Heart left ventricle (tissue), 13 donors: ENCODE data around the gene PYROXD2.

ENCODE experiments used
- POLR2A ChIP-seq, 2 donors: fragments of 450-650 bp; IDR thresholded peaks; one replicate each; pipeline ENCODE4 v1.6.1; 2017; ENCODE audit warnings: antibody characterized with exemption in 2 of 2, mild to moderate bottlenecking in 2 of 2, moderate library complexity in 2 of 2
- TF ChIP-seq, protein P1 (sequence below), 12 donors: fragments of 200-600 bp; sonication (generic) in 4 of 12; IDR thresholded peaks; one replicate each; pipeline versions ENCODE4 v1.5.0 to v1.8.0; 2018 to 2022; ENCODE audit warnings: antibody characterized with exemption in 12 of 12, mild to moderate bottlenecking in 5 of 12
- donor health status: ischemic (EF 13 %, LVEDD 7.1; RV severe dilation, severe dysfunction).
- donor health status: DM: no; HTN: yes; CAD: no.
- donor health status: DM: no; HTN: no; CAD: no.
- donor health status: ischemic (EF 25% LVEDD 6.9; RV normal size, moderate dysfunction).
- donor health status: ischemic (EF 25% LVEDD 5.7; RV mildly dilated, moderate dysfunction).
- donor health status: ischemic (EF 35%, LVEDD 5.7; RV mildly dilated, moderate dysfunction).
- donor health status: nonischemic (EF 11% LVEDD 7.7; RV severe dilation, severe dysfunction).
- donor health status: DM: yes; HTN: yes; CAD: no.
- donor health status: PGD.
- donor health status: ischemic (EF 29% LVEDD 5.4; RV normal size, mild dysfunction).
- donor health status: nonischemic (EF 23%, LVEDD 6.1; RV moderate dilation, normal function).

- TF ChIP-seq, protein P1, sequence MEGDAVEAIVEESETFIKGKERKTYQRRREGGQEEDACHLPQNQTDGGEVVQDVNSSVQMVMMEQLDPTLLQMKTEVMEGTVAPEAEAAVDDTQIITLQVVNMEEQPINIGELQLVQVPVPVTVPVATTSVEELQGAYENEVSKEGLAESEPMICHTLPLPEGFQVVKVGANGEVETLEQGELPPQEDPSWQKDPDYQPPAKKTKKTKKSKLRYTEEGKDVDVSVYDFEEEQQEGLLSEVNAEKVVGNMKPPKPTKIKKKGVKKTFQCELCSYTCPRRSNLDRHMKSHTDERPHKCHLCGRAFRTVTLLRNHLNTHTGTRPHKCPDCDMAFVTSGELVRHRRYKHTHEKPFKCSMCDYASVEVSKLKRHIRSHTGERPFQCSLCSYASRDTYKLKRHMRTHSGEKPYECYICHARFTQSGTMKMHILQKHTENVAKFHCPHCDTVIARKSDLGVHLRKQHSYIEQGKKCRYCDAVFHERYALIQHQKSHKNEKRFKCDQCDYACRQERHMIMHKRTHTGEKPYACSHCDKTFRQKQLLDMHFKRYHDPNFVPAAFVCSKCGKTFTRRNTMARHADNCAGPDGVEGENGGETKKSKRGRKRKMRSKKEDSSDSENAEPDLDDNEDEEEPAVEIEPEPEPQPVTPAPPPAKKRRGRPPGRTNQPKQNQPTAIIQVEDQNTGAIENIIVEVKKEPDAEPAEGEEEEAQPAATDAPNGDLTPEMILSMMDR (IDR thresholded peaks at IDR 0.05), result no peak
- TF ChIP-seq POLR2A (IDR thresholded peaks at IDR 0.05), result no peak
Observed at GRCh38 chr10:98365406-98366061, 49.4 kb downstream of the PYROXD2 start.
